ENCODE results near the gene RRP1.

The RRP1 gene

GRCh38 chr21:43749651-43750262, 39.6 kb upstream of the RRP1 start:
- Histone ChIP-seq H3K27me3 (no peaks in the 10 kb centered on the region), H3K27ac (peak overlapping the region; percentile 18; the same call in 1 of the 2 replicates), H3K4me2 (peak overlapping the region; percentile 77), H3K4me3 (no peak overlapping the region), H3K9me3 (no peaks in the 10 kb centered on the region), H3K9ac (no peak overlapping the region), H4K20me1 (peaks cover 10% of the 10 kb centered on the region; the same call in 1 of the 2 replicates), H3K36me3 (peaks cover 63% of the 10 kb centered on the region), H3K4me1 (peaks cover 27% of the 10 kb centered on the region)
- no peak for TF ChIP-seq Cebpa-rat (IDR thresholded peaks at IDR 0.05)

GRCh38 chr21:43750339-43751033, 38.9 kb upstream of the RRP1 start:
- no peak overlapping the region for H3K27ac ChIP-seq
- H3K27me3 ChIP-seq = no peaks in the 10 kb centered on the region
- H4K20me1 ChIP-seq = peaks cover 10% of the 10 kb centered on the region; the same call in 1 of the 2 replicates
- H3K4me3 ChIP-seq = no peak overlapping the region
- H3K9me3 ChIP-seq = no peaks in the 10 kb centered on the region
- TF ChIP-seq Cebpa-rat (IDR thresholded peaks at IDR 0.05) = no peak
- H3K4me2 ChIP-seq = peak overlapping the region; percentile 77
- H3K9ac ChIP-seq = no peak overlapping the region
- H3K4me1 ChIP-seq = peaks cover 27% of the 10 kb centered on the region
- H3K36me3 ChIP-seq = peaks cover 66% of the 10 kb centered on the region

GRCh38 chr21:43751955-43752591, 37.3 kb upstream of the RRP1 start:
- no peak for TF ChIP-seq Cebpa-rat (IDR thresholded peaks at IDR 0.05)
- Histone ChIP-seq H3K4me2 (no peak overlapping the region), H3K4me3 (no peak overlapping the region), H3K27me3 (no peaks in the 10 kb centered on the region), H3K9me3 (no peaks in the 10 kb centered on the region), H3K9ac (no peak overlapping the region), H3K4me1 (peaks cover 33% of the 10 kb centered on the region), H4K20me1 (peaks cover 10% of the 10 kb centered on the region; the same call in 1 of the 2 replicates), H3K36me3 (peaks cover 68% of the 10 kb centered on the region), H3K27ac (no peak overlapping the region)

- no peak overlapping the region for H3K9ac ChIP-seq
- peaks cover 61% of the 10 kb centered on the region for H3K36me3 ChIP-seq
Measured at GRCh38 chr21:43752758-43753438, 36.5 kb upstream of the RRP1 start.

GRCh38 chr21:43753439-43753799, 36.0 kb upstream of the RRP1 start:
- H3K9ac ChIP-seq = no peak overlapping the region
- H3K9me3 ChIP-seq = no peaks in the 10 kb centered on the region
- no peak for TF ChIP-seq Cebpa-rat (IDR thresholded peaks at IDR 0.05)
- H3K4me2 ChIP-seq = no peak overlapping the region
- no peak overlapping the region for H3K4me3 ChIP-seq
- peaks cover 15% of the 10 kb centered on the region; the same call in 1 of the 2 replicates for H4K20me1 ChIP-seq
- H3K27me3 ChIP-seq = no peaks in the 10 kb centered on the region
- peaks cover 58% of the 10 kb centered on the region for H3K36me3 ChIP-seq
- no peak overlapping the region for H3K27ac ChIP-seq
- H3K4me1 ChIP-seq = peaks cover 37% of the 10 kb centered on the region

More at GRCh38 chr21:43752758-43753438, 36.5 kb upstream of the RRP1 start:
- Histone ChIP-seq H3K9me3 (no peaks in the 10 kb centered on the region), H3K4me2 (no peak overlapping the region), H3K4me3 (no peak overlapping the region), H3K27me3 (no peaks in the 10 kb centered on the region), H4K20me1 (peaks cover 12% of the 10 kb centered on the region; the same call in 1 of the 2 replicates), H3K4me1 (peaks cover 37% of the 10 kb centered on the region), H3K27ac (no peak overlapping the region)
- no peak for TF ChIP-seq Cebpa-rat (IDR thresholded peaks at IDR 0.05)

GRCh38 chr21:43754948-43755781, 34.2 kb upstream of the RRP1 start:
- Histone ChIP-seq H3K4me2 (no peak overlapping the region), H3K27me3 (no peaks in the 10 kb centered on the region), H3K27ac (no peak overlapping the region), H3K4me3 (no peak overlapping the region), H3K4me1 (peaks cover 20% of the 10 kb centered on the region), H4K20me1 (peaks cover 9% of the 10 kb centered on the region; the same call in 1 of the 2 replicates), H3K9me3 (no peaks in the 10 kb centered on the region), H3K9ac (no peak overlapping the region), H3K36me3 (peaks cover 69% of the 10 kb centered on the region)
- TF ChIP-seq Cebpa-rat (IDR thresholded peaks at IDR 0.05) = no peak

GRCh38 chr21:43755820-43756594, 33.4 kb upstream of the RRP1 start:
- H3K9ac ChIP-seq = no peak overlapping the region
- no peak overlapping the region for H3K4me3 ChIP-seq
- H4K20me1 ChIP-seq = 0 out of 2 replicates have a peak, but pooled peaks cover 5% of the 10 kb centered on the region
- no peaks in the 10 kb centered on the region for H3K27me3 ChIP-seq
- H3K4me1 ChIP-seq = peaks cover 15% of the 10 kb centered on the region
- TF ChIP-seq Cebpa-rat (IDR thresholded peaks at IDR 0.05) = no peak
- H3K36me3 ChIP-seq = peaks cover 69% of the 10 kb centered on the region
- H3K9me3 ChIP-seq = no peaks in the 10 kb centered on the region
- H3K4me2 ChIP-seq = no peak overlapping the region
- no peak overlapping the region for H3K27ac ChIP-seq

- peaks cover 15% of the 10 kb centered on the region for H3K4me1 ChIP-seq
- H3K36me3 ChIP-seq = peaks cover 64% of the 10 kb centered on the region
- no peak overlapping the region for H3K4me3 ChIP-seq
- H3K27me3 ChIP-seq = no peaks in the 10 kb centered on the region
- H3K9ac ChIP-seq = no peak overlapping the region; the same call in 1 of the 2 replicates
- no peak overlapping the region for H3K4me2 ChIP-seq
- no peak for TF ChIP-seq Cebpa-rat (IDR thresholded peaks at IDR 0.05)
- no peaks in the 10 kb centered on the region for H3K9me3 ChIP-seq
- H3K27ac ChIP-seq = no peak overlapping the region
- H4K20me1 ChIP-seq = 0 out of 2 replicates have a peak, but pooled peaks cover 5% of the 10 kb centered on the region
Measured at GRCh38 chr21:43757601-43758000, 31.8 kb upstream of the RRP1 start.
